Astrocyte of the spinal cord (primary cell): ENCODE data around the gene ADAM23.
A peak's percentile ranks its signal among the peaks of the same experiment; 100 is the strongest.

ENCODE experiments used
- DNase-seq: peaks from one replicate; pipeline ENCODE4 v3.0.0; 2011; ENCODE audit warnings: low read depth, low spot score
- H3K4me3 ChIP-seq: 2 replicates; pipeline ENCODE4 v1.5.1; 2011; ENCODE audit warnings: low read depth, mild to moderate bottlenecking, low read length, moderate library complexity
- CTCF ChIP-seq: IDR thresholded peaks from 2 replicates; pipeline ENCODE4 v1.5.1; 2012; ENCODE audit warnings: low read depth, mild to moderate bottlenecking, low read length, inconsistent platforms
- in situ Hi-C: cut with HindIII; loops from 2 replicates; pipeline ENCODE4 v1.10.0; 2017; ENCODE audit warnings: low sequenced_read_pairs

ADAM23 gene

GRCh38 chr2:206438196-206438724 lies 5.1 kb upstream of the ADAM23 start:
- H3K4me3 ChIP-seq: no peak overlapping the region
- TF ChIP-seq CTCF: no peak
- in situ Hi-C loops: no loop called here
- no peak for DNase-seq

- H3K4me3 ChIP-seq: no peak overlapping the region
- TF ChIP-seq CTCF: no peak
- in situ Hi-C loops: no loop called here
- no peak for DNase-seq
Observed at GRCh38 chr2:206442474-206442832, 879 bp upstream of the ADAM23 start.

- TF ChIP-seq CTCF: no peak
- H3K4me3 ChIP-seq: peak overlapping the region; percentile 46
- in situ Hi-C loops: no loop called here
- peak; percentile 13 for DNase-seq
Observed at GRCh38 chr2:206443735-206444527, 599 bp downstream of the ADAM23 start.

GRCh38 chr2:206445948-206446347 lies 2.6 kb downstream of the ADAM23 start:
- in situ Hi-C loops: no loop called here
- no peak for TF ChIP-seq CTCF
- DNase-seq: no peak
- H3K4me3 ChIP-seq: no peak overlapping the region

GRCh38 chr2:206452242-206452641 lies 8.9 kb downstream of the ADAM23 start:
- TF ChIP-seq CTCF: no peak
- DNase-seq: no peak
- in situ Hi-C loops: no loop called here

GRCh38 chr2:206452750-206453149 lies 9.4 kb downstream of the ADAM23 start:
- TF ChIP-seq CTCF: no peak
- in situ Hi-C loops: no loop called here
- DNase-seq: no peak
- H3K4me3 ChIP-seq: no peak overlapping the region

More at GRCh38 chr2:206452242-206452641, 8.9 kb downstream of the ADAM23 start:
- H3K4me3 ChIP-seq: no peak overlapping the region
